Endometrium (tissue), 2 donors: ENCODE measurements around the gene ADH1B.
"Not testable (repeated sequence)": the region's sequence is repeated elsewhere in the genome, so short reads cannot be mapped to it uniquely, and the experiment has no call there.

Source experiments
- FAIRE-seq: peaks from 2 replicates; lab custom pipeline; 2012; peaks lifted over from hg19 to GRCh38; lab: Jason Lieb, UNC
- donor health status: control.
- donor health status: control.

ADH1B gene

DNA sequence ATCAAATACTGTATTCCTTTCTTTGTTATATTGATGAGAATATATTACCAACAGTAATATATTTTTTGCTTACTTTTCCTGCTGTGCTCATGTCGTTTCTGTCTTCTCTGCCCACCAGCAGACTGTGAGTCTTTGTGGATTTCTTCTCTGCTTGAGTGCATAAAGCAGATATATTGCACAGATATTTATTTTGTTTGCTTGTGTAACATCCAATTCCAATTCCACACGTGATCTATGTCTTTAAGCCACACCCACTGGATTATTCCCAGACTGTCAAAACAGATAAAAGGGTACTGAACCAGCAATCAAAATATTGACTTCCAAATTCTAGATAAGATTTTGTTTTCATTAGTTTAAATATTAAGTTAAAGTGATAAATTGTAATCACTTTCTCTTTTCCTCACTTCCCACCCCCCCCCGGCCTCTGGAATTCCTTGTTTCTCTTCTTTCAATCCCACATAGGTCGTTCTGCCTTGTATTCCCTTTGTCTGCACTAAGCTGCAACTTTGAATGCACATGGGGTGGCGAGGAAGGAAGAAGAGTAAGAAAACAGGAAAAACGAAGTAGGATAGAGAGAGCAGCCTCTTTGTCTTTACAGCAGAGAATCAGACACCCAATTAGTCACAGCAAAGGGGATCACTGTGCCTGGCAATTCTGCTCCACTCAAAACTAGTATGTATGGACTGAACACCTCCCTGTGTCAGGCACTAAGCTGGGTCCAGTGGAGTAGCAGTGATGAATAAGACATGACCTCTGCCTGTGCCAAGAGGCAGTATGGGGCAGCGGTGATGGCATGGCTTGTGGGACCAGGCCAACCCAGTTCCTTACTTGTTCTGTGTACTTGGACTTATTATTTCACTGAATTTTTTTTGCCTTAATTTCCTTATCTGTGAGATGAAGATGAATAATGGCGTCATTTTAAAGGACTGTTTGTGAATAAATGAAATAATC, at the start of gene ADH1B:
Gene ADH1B (minus strand): TSS at position 161 of the 951 bp plus-strand sequence. CDS start 70 bp downstream, at position 91.
- FAIRE-seq = no peak

DNA sequence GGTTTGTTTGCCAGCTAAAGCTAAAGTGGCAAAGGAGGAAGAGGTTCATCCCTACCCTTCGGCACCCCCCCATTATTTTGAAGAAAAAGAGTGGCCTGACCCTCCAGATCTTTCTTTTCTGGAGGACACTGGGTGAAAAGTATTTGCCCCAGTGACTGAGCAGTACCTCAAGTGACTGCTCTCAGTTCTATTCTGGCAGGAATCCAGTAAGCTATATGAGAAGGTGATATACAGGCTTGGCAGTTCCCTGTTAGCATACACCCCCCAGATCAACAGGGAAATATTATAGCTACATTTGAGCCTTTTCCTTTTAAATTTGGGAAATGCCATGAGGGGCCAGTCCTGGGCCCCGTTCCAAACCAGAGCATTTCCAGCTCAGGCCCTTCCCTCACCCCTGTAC, 46.6 kb upstream of the ADH1B start:
- FAIRE-seq = not testable (repeated sequence)

DNA sequence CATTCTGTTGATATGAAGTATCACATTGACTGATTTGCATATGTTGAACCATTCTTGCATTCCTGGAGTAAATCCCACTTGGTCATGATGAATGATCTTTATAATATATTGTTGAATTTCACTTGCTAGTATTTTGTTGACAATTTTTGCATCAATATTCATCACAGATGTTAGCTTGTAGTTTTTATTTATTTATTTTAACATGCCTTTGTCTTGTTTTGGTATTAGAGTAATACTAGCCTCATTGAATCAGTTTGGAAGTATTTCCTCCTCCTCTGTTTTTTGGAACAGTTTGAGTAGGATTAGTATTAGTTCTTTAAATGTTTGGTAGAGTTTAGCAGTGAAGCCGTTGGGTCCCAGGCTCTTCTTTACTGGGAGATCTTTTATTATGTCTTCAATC, 45.3 kb upstream of the ADH1B start:
- no peak for FAIRE-seq

DNA sequence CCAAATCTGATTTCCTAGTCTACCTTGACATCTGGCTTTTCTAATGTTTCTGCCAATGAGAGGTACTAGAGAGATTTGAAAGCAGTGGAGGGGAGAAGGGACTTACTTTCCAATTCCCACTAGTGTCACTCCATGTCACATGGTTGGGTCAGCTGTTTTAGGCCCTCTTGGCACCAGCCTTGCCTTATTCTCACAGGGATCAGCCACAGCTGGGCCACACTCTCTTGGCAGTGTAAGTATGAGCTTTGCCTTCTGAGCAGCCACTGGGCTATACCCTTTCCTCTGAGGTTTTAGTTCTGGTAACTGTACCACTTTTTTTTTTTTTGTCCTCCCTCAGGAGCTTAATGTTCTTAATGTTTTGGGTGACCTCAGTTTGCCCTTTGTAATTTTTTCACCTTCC, 41.6 kb upstream of the ADH1B start:
- no peak for FAIRE-seq

DNA sequence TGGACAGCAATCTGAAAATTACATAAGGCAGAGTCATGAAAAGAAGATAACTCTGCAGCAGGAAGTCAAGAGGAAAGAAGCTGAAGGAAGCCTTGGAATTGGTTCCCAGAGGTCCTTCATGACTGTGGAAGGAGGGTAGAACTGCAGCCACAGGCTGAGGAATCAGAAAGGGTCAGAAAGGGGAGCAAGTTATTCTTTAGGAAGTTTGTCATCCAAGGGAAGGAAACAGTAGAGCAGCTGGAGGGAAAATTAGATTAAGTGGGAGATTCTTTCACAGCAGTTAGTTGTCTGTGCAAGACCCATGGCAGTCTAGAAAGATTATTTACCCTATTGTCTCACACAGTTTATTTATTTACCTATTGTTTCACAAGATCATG, 40.7 kb upstream of the ADH1B start:
- FAIRE-seq = no peak

DNA sequence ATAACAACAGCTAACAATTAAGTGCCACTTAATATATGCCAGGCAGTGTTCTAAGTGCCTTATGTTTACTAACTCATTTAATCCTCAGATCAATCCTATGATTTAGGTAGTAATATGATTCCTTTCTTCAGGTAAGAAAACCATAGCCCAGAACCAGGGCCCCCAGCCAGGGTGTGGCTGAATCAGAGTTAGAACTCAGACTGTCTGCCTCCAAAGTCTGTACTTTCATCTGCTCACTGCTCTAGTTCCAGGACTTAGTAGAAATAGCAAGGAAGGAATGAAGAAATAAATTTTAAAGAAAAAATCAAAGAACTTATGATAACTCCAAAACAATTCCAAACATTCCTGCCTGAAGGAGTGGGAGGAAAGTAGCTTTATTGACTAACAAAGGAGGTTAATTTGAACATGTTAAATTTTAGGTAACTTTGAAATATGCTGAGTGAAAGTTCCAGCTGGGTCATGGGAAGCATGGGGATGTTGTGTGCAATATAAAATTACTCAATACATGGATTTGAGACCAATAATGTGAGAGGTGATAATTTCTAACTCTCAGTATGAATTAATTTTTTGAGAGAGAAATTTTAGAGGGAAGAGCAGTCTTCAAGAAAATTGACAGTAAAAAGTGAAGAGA, 40.2 kb upstream of the ADH1B start:
- FAIRE-seq = peak; percentile 87

DNA sequence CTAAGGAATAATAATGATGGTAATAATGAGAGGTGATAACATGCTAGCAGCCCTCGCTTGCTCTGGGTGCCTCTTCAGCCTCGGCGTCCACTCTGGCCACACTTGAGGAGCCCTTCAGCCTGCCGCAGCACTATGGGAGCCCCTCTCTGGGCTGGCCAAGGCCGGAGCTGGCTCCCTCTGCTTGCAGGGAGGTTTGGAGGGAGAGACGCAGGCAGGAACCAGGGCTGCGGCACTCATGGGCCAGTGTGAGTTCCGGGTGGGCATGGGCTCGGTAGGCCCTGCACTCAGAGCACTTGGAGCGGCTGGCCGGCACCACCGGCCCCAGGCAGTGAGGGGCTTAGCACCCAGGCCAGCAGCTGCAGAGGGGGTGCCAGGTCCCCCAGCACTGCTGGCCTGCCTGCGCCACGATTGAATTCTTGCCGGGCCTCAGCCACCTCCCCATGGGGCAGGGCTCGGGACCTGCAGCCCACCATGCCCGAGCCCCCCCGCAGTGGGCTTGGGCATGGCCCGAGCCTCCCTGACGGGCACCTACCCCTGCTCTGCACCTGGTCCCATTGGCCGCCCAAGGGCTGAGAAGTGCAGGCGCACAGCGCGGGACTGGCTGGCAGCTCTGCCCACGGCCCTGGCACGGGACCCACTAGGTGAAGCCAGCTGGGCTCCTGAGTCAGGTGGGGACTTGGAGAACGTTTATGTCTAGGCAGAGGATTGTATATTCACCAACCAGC, 38.4 kb upstream of the ADH1B start:
- FAIRE-seq = no peak

DNA sequence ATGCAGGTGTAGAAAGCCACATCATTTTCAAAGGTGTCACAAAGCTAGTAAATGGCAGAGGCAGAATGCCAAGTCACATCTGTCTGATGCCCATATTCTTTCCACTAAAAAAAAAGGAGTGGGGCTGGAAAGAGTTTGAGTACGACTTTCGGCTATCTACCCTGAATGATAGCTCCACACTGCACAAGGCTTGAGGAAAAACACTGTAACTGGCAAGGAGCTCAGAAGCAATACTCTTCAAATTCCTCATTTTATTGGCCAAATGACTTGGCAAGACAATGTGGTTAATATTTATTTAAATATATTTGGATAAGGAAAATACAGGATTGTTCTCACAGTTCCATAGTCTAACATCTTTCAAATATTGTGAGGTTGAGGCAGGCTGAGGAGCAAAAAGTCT, 36.7 kb upstream of the ADH1B start:
- no peak for FAIRE-seq

DNA sequence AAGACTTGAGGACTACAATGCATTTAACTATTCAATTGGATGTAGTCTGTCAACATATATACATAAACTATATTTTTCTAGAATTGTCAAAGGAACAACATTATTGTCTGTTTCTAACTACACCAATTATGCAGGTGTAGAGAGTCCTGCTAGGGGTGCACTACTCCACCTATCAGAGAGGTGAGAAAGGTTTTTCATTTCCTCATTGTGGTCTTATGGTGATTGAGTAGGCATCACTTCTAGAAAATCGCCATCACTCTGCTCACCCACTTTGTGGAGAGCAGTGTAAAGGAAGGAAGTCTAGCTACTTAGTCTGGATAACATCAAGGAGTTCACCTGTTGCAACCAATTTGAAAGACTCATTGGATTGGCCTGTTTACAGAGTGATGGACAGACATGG, 35.8 kb upstream of the ADH1B start:
- no peak for FAIRE-seq

DNA sequence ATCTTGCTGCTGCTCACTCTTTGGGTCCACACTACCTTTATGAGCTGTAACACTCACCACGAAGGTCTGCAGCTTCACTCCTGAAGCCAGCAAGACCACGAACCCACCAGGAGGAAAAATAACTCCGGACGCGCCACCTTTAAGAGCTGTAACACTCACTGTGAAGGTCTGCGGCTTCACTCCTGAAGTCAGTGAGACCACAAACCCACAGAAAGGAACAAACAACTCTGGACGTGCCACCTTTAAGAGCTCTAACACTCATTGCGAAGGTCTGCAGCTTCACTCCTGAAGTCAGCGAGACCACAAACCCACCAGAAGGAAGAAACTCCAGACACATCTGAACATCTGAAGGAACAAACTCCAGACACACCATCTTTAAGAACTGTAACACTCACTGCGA, 34.9 kb upstream of the ADH1B start:
- not testable (repeated sequence) for FAIRE-seq

DNA sequence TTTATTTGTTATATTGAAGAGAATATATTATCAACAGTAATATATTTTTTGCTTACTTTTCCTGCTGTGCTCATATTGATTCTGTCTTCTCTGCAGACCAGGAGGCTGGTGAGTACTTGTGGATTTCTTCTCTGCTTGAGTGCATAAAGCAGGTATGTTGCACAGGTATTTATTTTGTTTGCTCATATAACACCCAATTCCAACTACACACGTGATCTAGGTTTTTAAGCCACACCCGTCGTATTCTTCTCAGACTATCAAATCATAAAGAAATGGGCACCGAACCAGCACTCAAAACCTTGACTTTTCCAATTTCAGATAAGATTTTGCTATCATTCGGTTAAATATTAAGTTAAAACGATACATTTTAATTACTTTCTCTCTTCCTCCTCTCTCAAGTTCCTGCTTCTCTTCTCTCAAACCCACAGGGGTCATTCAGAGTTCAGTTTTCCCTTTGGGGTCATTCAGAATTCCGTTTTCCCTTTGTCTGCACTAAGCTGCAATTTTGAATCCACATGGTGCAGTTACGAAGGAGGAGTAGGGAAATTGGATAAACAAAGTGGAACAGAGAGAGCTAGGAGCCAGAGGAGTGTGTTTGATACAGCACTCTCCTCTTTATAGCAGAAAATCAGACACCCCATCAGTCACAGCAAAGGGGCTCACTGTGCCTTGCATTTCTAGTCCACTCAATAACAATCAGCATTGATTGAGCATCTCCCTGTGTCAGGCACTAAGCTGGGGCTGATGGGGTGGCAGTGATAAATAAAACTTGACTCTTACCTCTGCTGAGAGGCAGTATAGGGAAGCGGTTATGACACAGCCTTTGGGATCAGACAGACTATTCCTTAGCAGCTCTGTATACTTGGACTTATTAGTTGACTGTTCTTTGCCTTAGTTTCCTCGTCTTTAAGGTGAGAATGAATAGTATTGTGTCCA, 31.7 kb upstream of the ADH1B start, which contains the start of gene ADH1C:
Gene ADH1C (minus strand): TSS at position 145 of the 936 bp plus-strand sequence. CDS start 71 bp downstream, at position 74.
- FAIRE-seq = peak; percentile 54

DNA sequence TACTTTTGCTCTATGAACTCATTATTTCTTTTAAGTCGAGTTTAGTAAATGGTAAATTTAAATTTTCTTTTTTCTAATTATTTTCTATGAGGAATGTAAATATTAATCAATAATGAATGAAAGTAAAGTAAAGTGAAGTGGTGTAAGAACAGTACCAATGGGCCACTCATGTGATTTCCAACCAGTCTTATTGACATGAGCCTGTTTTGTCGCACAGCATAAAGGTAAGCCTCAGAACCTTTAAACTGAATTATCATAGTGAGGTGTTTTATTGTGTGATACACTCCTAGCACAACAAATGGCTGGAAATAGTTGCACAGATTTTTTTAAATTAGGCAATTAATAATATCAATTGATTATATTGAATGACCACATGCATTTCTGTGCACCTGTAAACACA, 30.3 kb upstream of the ADH1B start:
- no peak for FAIRE-seq

DNA sequence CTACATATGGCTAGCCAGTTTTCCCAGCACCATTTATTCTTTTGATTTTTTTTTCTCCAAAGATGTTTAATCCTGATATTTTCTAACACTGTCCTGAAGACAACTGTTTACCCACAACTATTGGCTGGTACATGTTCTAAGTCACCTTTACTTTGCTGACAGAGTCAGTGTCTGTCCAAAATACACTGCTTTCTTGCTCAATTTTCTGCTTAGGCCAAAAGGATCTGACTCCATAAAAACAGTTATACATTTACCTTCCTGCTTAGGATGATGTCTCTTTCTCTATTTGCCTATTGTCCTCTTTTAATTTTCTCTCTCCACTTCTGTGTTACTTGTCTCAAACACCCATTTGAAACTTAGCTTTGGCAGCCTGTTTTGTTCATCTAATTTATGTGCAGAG, 28.1 kb upstream of the ADH1B start:
- no peak for FAIRE-seq

DNA sequence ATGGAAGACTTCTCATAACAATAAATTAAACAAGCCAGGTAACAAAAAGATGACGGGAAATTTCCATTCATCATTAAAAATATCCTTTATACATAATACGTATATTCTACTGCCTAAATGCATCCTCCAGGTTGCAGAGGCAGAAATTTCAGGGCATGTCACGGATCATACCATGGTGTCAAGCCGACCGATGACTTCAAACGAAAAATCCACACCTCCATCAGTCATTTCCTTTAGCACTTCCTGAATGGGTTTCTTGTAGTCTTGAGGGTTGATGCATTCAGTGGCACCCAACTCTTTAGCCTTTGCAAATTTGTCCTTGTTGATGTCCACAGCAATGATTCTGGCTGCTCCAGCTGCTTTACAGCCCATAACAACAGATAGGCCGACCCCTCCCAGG, 21.4 kb upstream of the ADH1B start:
- FAIRE-seq = not testable (repeated sequence)

DNA sequence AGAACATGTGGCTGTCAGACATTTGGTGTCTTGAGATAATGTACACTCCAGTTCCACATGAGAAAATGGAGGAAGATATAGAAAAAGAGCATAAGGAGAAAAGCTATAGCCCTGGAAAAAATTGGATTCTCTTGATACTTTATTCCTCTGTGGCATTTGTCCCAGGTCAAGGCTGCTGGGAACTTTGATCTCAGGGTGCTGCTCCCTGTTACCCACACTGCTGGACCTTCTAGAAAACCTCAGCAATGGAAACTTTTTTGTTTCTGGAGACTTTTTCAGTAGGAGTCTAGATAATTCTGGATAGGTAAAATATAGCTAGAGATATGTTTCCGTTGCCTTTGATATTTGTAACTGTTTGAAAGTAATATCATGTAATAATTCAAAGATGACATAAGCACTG, 20.2 kb upstream of the ADH1B start:
- FAIRE-seq = no peak

DNA sequence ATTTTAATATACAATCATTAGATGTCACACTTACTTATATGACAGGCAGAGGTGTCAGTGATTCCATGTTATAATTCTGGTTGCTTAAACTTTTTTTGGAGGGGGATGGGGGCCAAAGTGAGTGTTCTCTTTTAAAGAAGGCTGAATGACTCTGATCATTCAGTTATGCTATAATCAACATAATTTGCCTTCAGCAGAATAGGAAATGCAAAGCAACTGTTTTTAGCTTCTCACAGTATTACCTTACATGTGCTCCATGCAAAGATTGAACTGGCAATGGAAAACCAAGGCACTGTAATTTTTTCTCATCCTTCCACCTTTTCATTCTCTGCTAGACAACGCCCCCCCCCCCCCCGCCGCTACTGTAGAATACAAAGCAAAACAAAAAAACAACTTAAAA, 18.0 kb upstream of the ADH1B start:
- no peak for FAIRE-seq

DNA sequence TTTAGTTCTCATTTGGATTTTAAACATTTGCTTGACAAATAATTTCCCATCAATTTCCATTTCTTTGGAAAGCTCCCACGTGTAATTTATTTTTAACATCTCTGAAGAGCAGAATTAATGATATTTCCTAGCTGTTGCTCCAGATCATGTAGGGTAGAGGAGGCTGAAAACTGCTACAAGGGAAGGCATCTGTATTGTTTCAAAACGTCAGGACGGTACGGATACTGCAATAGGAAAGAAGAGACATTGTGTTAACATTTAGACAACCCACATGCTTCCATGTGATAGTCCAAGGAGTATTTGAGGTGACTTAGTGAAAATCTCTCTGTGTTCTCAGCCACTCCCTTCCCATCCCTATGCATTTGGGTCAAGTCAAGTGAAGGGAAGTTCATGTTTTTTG, 15.4 kb upstream of the ADH1B start:
- FAIRE-seq = no peak

DNA sequence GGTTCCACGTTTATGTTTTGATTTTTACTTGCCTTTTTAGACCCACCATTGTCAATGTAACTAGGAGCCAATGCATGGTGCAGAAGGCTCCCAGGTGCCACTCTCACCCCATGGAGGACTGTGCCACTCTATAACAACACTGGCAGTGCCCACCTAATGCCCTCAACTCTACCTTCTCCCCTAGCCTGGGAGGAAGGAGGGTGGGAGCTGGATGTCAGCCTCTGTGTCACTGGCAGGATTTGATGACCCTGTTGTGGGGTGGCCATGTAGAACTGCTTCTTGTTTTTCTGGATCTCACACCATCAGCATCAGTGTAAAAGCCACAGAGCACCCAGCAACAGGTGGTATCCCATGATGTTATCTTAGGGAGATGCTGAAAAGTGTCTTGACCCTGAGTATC, 13.7 kb upstream of the ADH1B start:
- FAIRE-seq = no peak

DNA sequence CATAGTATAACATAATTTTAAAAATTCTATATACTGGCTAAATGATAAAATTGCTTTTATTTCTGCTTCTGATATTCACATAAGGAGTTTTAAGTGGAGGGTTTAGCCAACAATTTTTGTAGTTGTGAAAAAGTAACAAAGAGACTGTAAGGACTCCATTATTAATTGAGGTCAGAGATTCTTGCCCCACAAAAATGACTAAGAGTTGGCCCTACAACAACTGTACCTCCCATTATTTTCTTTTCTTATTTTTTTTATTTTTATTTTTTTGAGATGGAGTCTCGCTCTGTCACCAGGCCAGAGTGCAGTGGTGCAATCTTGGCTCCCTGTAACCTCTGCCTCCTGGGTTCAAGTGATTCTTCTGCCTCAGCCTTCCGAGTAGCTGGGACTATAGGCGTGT, 9.4 kb upstream of the ADH1B start:
- FAIRE-seq = no peak

DNA sequence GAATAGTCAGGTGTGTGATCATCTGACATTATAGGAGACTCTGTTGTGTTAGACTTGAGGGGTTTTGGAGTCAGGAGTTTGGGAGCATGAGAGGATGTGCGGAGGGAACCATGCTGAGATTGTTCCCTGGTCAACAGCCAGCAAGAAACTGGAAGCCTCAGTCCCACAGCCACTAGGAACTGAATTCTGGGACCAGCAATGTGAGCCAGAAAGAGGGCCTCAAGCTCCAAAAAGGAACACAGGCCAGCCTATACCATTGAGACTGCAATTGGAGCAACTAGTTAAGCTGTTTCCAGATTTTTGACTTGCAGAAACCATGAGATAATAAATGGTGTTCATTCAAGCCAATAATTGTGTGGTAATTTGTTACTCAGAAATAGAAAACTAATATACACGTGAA, 8.7 kb upstream of the ADH1B start:
- FAIRE-seq = no peak

DNA sequence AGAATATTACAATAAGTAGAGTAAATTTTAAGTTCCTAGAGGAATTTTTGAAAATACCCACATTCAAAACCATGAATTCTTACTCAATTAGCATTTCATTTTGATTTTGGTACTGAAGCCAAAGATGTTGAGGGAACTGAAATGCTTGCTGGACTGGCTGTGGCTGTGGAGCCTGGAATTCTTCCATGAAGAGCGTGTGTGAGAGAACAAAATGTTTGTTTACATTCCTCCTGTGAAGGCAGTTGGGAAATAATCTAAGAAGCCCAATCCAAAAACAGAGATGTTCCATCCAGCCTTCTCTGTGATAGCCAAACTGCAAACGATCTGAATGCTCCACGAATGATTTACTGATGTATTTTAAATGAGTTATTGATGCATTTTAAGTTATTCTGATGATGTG, 3.8 kb upstream of the ADH1B start:
- FAIRE-seq = peak; percentile 98

DNA sequence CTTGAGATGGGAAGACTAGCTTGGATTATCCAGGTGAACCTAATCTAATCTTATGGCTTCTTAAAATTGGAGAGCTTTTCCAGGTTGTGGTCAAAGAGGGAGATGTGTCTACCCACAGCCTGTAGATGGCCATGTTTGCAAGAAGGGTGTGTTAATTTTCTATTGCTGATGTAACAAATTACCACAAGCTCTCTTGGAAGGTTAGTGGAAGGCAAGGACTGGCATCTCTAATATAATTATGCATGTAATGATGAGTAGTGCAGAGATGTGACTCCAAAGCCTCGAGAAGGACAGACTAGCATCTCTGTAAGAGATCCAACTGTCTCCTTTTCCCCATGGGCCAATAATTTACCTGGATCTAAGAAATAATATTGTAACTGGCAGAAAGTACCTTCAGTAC, 3.2 kb upstream of the ADH1B start:
- no peak for FAIRE-seq
